ENCODE results near the gene AGBL1.

The AGBL1 gene

GRCh38 chr15:86714241-86714640 lies 634.6 kb downstream of the AGBL1 start:
- DNase-seq (ENCODE audit: low read depth) = no peak

- DNase-seq (ENCODE audit: low read depth) = no peak
Observed at GRCh38 chr15:86725628-86726027, 646.0 kb downstream of the AGBL1 start.

- DNase-seq (ENCODE audit: low read depth) = no peak
Observed at GRCh38 chr15:86735247-86736040, 655.8 kb downstream of the AGBL1 start.

GRCh38 chr15:86741917-86742316 lies 662.2 kb downstream of the AGBL1 start:
- DNase-seq (ENCODE audit: low read depth) = no peak

- DNase-seq (ENCODE audit: low read depth) = no peak
Observed at GRCh38 chr15:86743283-86743903, 663.7 kb downstream of the AGBL1 start.

- no peak for DNase-seq (ENCODE audit: low read depth)
Observed at GRCh38 chr15:86744198-86744780, 664.6 kb downstream of the AGBL1 start.

- no peak for DNase-seq (ENCODE audit: low read depth)
Observed at GRCh38 chr15:86751116-86751515, 671.4 kb downstream of the AGBL1 start.

- no peak for DNase-seq (ENCODE audit: low read depth)
Observed at GRCh38 chr15:86754846-86755245, 675.2 kb downstream of the AGBL1 start.

GRCh38 chr15:86756688-86757087 lies 677.0 kb downstream of the AGBL1 start:
- DNase-seq (ENCODE audit: low read depth) = no peak

GRCh38 chr15:86759800-86760523 lies 680.3 kb downstream of the AGBL1 start:
- no peak for DNase-seq (ENCODE audit: low read depth)

GRCh38 chr15:86762874-86763273 lies 683.2 kb downstream of the AGBL1 start:
- DNase-seq (ENCODE audit: low read depth) = no peak

- DNase-seq (ENCODE audit: low read depth) = no peak
Observed at GRCh38 chr15:86764021-86764420, 684.4 kb downstream of the AGBL1 start.

- DNase-seq (ENCODE audit: low read depth) = no peak
Observed at GRCh38 chr15:86765281-86765680, 685.6 kb downstream of the AGBL1 start.

- no peak for DNase-seq (ENCODE audit: low read depth)
Observed at GRCh38 chr15:86772369-86773059, 692.8 kb downstream of the AGBL1 start.

- no peak for DNase-seq (ENCODE audit: low read depth)
Observed at GRCh38 chr15:86773736-86774135, 694.1 kb downstream of the AGBL1 start.

- no peak for DNase-seq (ENCODE audit: low read depth)
Observed at GRCh38 chr15:86776145-86776544, 696.5 kb downstream of the AGBL1 start.

GRCh38 chr15:86796521-86796920 lies 716.9 kb downstream of the AGBL1 start:
- no peak for DNase-seq (ENCODE audit: low read depth)

- no peak for DNase-seq (ENCODE audit: low read depth)
Observed at GRCh38 chr15:86797135-86797534, 717.5 kb downstream of the AGBL1 start.

GRCh38 chr15:86799226-86799625 lies 719.6 kb downstream of the AGBL1 start:
- DNase-seq (ENCODE audit: low read depth) = no peak

- no peak for DNase-seq (ENCODE audit: low read depth)
Observed at GRCh38 chr15:86802244-86802643, 722.6 kb downstream of the AGBL1 start.

- DNase-seq (ENCODE audit: low read depth) = no peak
Observed at GRCh38 chr15:86804406-86804805, 724.7 kb downstream of the AGBL1 start.

- DNase-seq (ENCODE audit: low read depth) = no peak
Observed at GRCh38 chr15:86810329-86810728, 730.7 kb downstream of the AGBL1 start.

Data from stromal cell of bone marrow (primary cell).